Smooth muscle cell (in vitro differentiated cells): ENCODE measurements around the gene TMEM233. TPM values are rescaled to one million over a fixed set of nuclear protein-coding genes. Genes with fewer than 3 reads are reported as not detected.
"Not testable (repeated sequence)": the region's sequence is repeated elsewhere in the genome, so short reads cannot be mapped to it uniquely, and the experiment has no call there.

Source experiments
- DNase-seq: peaks from one replicate; lab custom pipeline; 2025; ENCODE audit not compliant: unreplicated experiment; lab: John Stamatoyannopoulos, UW
- H2AFZ ChIP-seq: fragments of 200-600 bp; sonication (generic); 2 replicates; pipeline ENCODE4 v1.6.0; 2016; ENCODE audit warnings: antibody characterized with exemption, low read depth, mild to moderate bottlenecking
- H3F3A ChIP-seq: fragments of 200-600 bp; sonication (generic); 2 replicates; pipeline ENCODE4 v1.6.0; 2017; ENCODE audit warnings: antibody characterized with exemption, low read depth
- H3K27ac ChIP-seq: fragments of 200-600 bp; sonication (generic); 2 replicates; pipeline ENCODE4 v1.5.1; 2016; ENCODE audit warnings: low read depth, mild to moderate bottlenecking
- H3K27me3 ChIP-seq: fragments of 200-600 bp; sonication (generic); 2 replicates; pipeline ENCODE4 v1.6.1; 2016; ENCODE audit warnings: low read depth, mild to moderate bottlenecking
- H3K36me3 ChIP-seq: fragments of 200-600 bp; sonication (generic); 2 replicates; pipeline ENCODE4 v1.5.1; 2016; ENCODE audit warnings: low read depth
- H3K4me1 ChIP-seq: fragments of 200-600 bp; sonication (generic); 2 replicates; pipeline ENCODE4 v1.5.1; 2016; ENCODE audit warnings: low read depth
- H3K4me2 ChIP-seq: fragments of 200-600 bp; sonication (generic); 2 replicates; pipeline ENCODE4 v1.6.0; 2016; ENCODE audit warnings: mild to moderate bottlenecking
- H3K4me3 ChIP-seq: fragments of 200-600 bp; sonication (generic); 2 replicates; pipeline ENCODE4 v1.5.1; 2016; ENCODE audit warnings: mild to moderate bottlenecking
- H3K79me2 ChIP-seq: fragments of 200-600 bp; sonication (generic); 2 replicates; pipeline ENCODE4 v1.6.0; 2016; ENCODE audit warnings: low read depth, mild to moderate bottlenecking
- H3K9ac ChIP-seq: fragments of 200-600 bp; sonication (generic); 2 replicates; pipeline ENCODE4 v1.6.0; 2016; ENCODE audit warnings: low read depth
- H3K9me3 ChIP-seq: fragments of 200-600 bp; sonication (generic); replicated peaks from 2 replicates; pipeline ENCODE4 v1.5.1; 2016; ENCODE audit warnings: low read depth
- H4K20me1 ChIP-seq: fragments of 200-600 bp; sonication (generic); 2 replicates; pipeline ENCODE4 v1.6.0; 2016; ENCODE audit warnings: low read depth
- CTCF ChIP-seq: fragments of 200-600 bp; sonication (generic); IDR thresholded peaks from 2 replicates; pipeline ENCODE4 v1.5.1; 2017; ENCODE audit warnings: borderline replicate concordance, mild to moderate bottlenecking, antibody characterized with exemption; ENCODE audit not compliant: insufficient read depth, poor library complexity, severe bottlenecking
- WGBS: methylation state at CpG from one replicate; pipeline ENCODE4 v1.1.7; 2016; ENCODE audit warnings: low lambda C conversion rate; 5-methylcytosine and 5-hydroxymethylcytosine counted together
- polyA plus RNA-seq: library from polyadenylated mRNA; unstranded; fragments of >200 nt; fragmentation: Nextera tagmentation; extraction: Ambion mirVana; gene quantifications from 2 replicates; pipeline ENCODE4 v1.2.1, GENCODE V29; 2016
- total RNA-seq: library from RNA; depleted of rRNA; stranded (reverse); fragments of >200 nt; gene quantifications from 2 replicates; pipeline ENCODE4 v1.2.3, GENCODE V29; 2014

The TMEM233 gene
- total and polyA plus RNA-seq, 2 experiments from 2014 or later, result not detected

DNA sequence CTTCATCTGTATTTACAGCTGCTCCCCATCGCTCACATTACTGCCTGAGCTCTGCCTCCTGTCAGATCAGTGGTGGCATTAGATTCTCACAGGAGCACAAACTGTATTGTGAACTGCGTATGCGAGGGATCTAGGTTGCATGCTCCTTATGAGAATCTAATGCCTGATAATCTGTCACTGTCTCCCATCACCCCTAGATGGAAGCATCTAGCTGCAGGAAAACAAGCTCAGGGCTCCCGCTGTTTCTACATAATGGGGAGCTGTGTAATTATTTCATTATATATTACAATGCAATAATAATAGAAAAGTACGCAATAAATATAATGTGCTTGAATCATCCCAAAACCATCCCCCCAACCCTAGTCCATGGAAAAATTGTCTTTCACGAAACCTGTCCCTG, 64.6 kb downstream of the TMEM233 start:
- H3K27ac ChIP-seq, H3K9ac ChIP-seq: not testable (repeated sequence)

DNA sequence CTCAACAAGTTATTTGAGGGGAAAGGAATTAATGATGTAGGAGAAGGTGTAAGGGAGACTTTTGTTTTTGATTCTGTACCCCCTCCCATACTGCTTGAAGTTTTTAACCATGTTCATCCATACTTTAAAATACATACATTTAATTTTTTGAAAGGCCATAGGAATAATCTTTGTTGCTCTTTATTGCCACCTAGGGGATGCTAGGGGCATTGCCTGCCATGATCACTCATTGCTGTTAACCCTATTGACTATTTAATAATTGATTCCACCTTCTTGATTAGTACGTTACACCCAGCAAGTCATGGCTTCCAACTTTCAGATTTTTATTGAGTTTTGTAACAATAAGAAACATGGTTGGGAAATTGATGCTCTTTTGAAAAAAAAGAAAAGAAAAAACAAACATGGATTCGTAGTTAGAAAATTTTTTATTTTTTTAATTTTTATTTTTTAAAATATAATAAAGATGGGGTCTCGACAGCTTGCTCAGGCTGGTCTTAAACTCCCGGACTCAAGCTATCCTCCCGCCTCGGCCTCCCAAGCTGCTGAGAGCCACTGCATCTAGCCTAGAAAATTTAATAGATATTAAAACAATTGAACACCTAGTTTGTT, 65.8 kb downstream of the TMEM233 start:
- no peaks in the 10 kb centered on the region for H3K79me2 ChIP-seq

More for the DNA sequence above, 64.6 kb downstream of the TMEM233 start:
- H3F3A ChIP-seq, H3K4me2 ChIP-seq, H3K4me3 ChIP-seq, H3K4me1 ChIP-seq, H3K36me3 ChIP-seq, DNase-seq, H3K9me3 ChIP-seq, H2AFZ ChIP-seq, H4K20me1 ChIP-seq, H3K79me2 ChIP-seq: not testable (repeated sequence)
- H3K27me3 ChIP-seq, result peaks cover 15% of the 10 kb centered on the region
- TF ChIP-seq CTCF, result peak; percentile 4
- 89% methylated on average over 6 of the region's 6 CpGs for WGBS

DNA sequence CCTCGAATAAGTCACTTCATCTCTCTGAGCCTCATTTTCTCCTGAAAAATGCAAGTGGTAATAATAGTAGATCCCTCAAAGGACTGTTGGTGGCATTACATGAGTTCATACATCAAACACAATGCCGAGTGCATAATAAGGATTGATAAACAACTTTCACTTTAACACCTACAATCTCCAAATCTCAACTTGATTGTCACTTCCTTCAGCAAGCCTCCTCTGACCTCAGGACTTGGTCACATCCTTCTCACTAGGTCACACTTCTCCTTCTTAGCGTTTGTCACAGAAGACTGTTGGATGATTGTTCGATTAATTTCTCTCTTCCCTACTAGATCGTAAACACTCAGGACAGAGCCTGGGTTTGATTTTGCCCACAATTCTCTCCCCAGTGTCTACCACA, 66.5 kb downstream of the TMEM233 start:
- Histone ChIP-seq H3K4me1 (no peaks in the 10 kb centered on the region), H3K4me3 (no peak overlapping the region), H3K4me2 (no peak overlapping the region), H3K9ac (no peak overlapping the region), H4K20me1 (no peaks in the 10 kb centered on the region), H3K27ac (no peak overlapping the region), H2AFZ (no peak overlapping the region), H3K27me3 (peaks cover 15% of the 10 kb centered on the region), H3F3A (no peaks in the 10 kb centered on the region), H3K9me3 (no peaks in the 10 kb centered on the region), H3K79me2 (no peaks in the 10 kb centered on the region), H3K36me3 (no peaks in the 10 kb centered on the region)
- no peak for TF ChIP-seq CTCF
- WGBS, result 82% methylated on average over 5 of the region's 5 CpGs
- no peak for DNase-seq

More for the DNA sequence above, 65.8 kb downstream of the TMEM233 start:
- TF ChIP-seq CTCF, result peak; percentile 86
- Histone ChIP-seq H4K20me1 (no peaks in the 10 kb centered on the region), H2AFZ (no peak overlapping the region), H3F3A (no peaks in the 10 kb centered on the region), H3K27me3 (peaks cover 15% of the 10 kb centered on the region), H3K9ac (no peak overlapping the region), H3K27ac (no peak overlapping the region), H3K9me3 (no peaks in the 10 kb centered on the region), H3K4me3 (no peak overlapping the region), H3K36me3 (no peaks in the 10 kb centered on the region), H3K4me2 (no peak overlapping the region), H3K4me1 (no peaks in the 10 kb centered on the region)
- WGBS, result 44% methylated on average over 6 of the region's 6 CpGs
- DNase-seq, result no peak

- no peak overlapping the region for H3K4me3 ChIP-seq
- H3K4me1 ChIP-seq, result no peaks in the 10 kb centered on the region
- no peak overlapping the region for H3K4me2 ChIP-seq
- DNase-seq, result no peak
- H3K9me3 ChIP-seq, result no peaks in the 10 kb centered on the region
- no peak overlapping the region for H3K9ac ChIP-seq
- H2AFZ ChIP-seq, result no peak overlapping the region
- H3K36me3 ChIP-seq, result no peaks in the 10 kb centered on the region
- 66% methylated on average over 4 of the region's 4 CpGs for WGBS
- no peaks in the 10 kb centered on the region for H4K20me1 ChIP-seq
- no peaks in the 10 kb centered on the region for H3F3A ChIP-seq
- no peaks in the 10 kb centered on the region for H3K79me2 ChIP-seq
- no peak overlapping the region for H3K27ac ChIP-seq
- H3K27me3 ChIP-seq, result peaks cover 15% of the 10 kb centered on the region
- no peak for TF ChIP-seq CTCF
These were observed 68.3 kb downstream of the TMEM233 start for GRCh38 chr12:119661882-119662281.
